ENCODE measurements around the gene HACE1.
"Not testable (repeated sequence)": the region's sequence is repeated elsewhere in the genome, so short reads cannot be mapped to it uniquely, and the experiment has no call there.

The HACE1 gene

GRCh38 chr6:104858642-104859041, 1.1 kb downstream of the HACE1 start:
- DNase-seq (ENCODE audit: low read depth): no peak
- peak overlapping the region; percentile 95 for H3K4me3 ChIP-seq (ENCODE audit: low read depth, low read length)

GRCh38 chr6:104855507-104855906, 4.2 kb downstream of the HACE1 start:
- TF ChIP-seq CTCF (IDR thresholded peaks at IDR 0.05; ENCODE audit: low read depth, low read length, missing control alignments): peak; percentile 3
- no peak overlapping the region for H3K4me3 ChIP-seq (ENCODE audit: low read depth, low read length)
- no peak for DNase-seq (ENCODE audit: low read depth)
- in situ Hi-C loops (cut with HindIII; ENCODE audit: low sequenced_read_pairs): no loop called here

More at GRCh38 chr6:104858642-104859041, 1.1 kb downstream of the HACE1 start:
- no peak for TF ChIP-seq CTCF (IDR thresholded peaks at IDR 0.05; ENCODE audit: low read depth, low read length, missing control alignments)
- in situ Hi-C loops (cut with HindIII; ENCODE audit: low sequenced_read_pairs): no loop called here

- in situ Hi-C loops (cut with HindIII; ENCODE audit: low sequenced_read_pairs): not testable (repeated sequence)
Observed at GRCh38 chr6:104847721-104848120, 12.0 kb downstream of the HACE1 start.

GRCh38 chr6:104843229-104843628, 16.5 kb downstream of the HACE1 start:
- H3K4me3 ChIP-seq (ENCODE audit: low read depth, low read length): no peak overlapping the region
- DNase-seq (ENCODE audit: low read depth): no peak
- in situ Hi-C loops (cut with HindIII; ENCODE audit: low sequenced_read_pairs): no loop called here
- TF ChIP-seq CTCF (IDR thresholded peaks at IDR 0.05; ENCODE audit: low read depth, low read length, missing control alignments): no peak

More at GRCh38 chr6:104847721-104848120, 12.0 kb downstream of the HACE1 start:
- DNase-seq (ENCODE audit: low read depth); H3K4me3 ChIP-seq (ENCODE audit: low read depth, low read length): not testable (repeated sequence)

- no peak for TF ChIP-seq CTCF (IDR thresholded peaks at IDR 0.05; ENCODE audit: low read depth, low read length, missing control alignments)
- no peak overlapping the region for H3K4me3 ChIP-seq (ENCODE audit: low read depth, low read length)
- no peak for DNase-seq (ENCODE audit: low read depth)
- in situ Hi-C loops (cut with HindIII; ENCODE audit: low sequenced_read_pairs): no loop called here
Observed at GRCh38 chr6:104837158-104837557, 22.6 kb downstream of the HACE1 start.

GRCh38 chr6:104836479-104837020, 23.2 kb downstream of the HACE1 start:
- H3K4me3 ChIP-seq (ENCODE audit: low read depth, low read length); DNase-seq (ENCODE audit: low read depth); in situ Hi-C loops (cut with HindIII; ENCODE audit: low sequenced_read_pairs): not testable (repeated sequence)

- no peak for TF ChIP-seq CTCF (IDR thresholded peaks at IDR 0.05; ENCODE audit: low read depth, low read length, missing control alignments)
- in situ Hi-C loops (cut with HindIII; ENCODE audit: low sequenced_read_pairs): no loop called here
- no peak for DNase-seq (ENCODE audit: low read depth)
- H3K4me3 ChIP-seq (ENCODE audit: low read depth, low read length): no peak overlapping the region
Observed at GRCh38 chr6:104835782-104836181, 23.9 kb downstream of the HACE1 start.
